Measurements from ENCODE around the gene ARHGDIA. TPM values are rescaled to one million over a fixed set of nuclear protein-coding genes. Genes with fewer than 3 reads are reported as not detected.
"Not testable (repeated sequence)": the region's sequence is repeated elsewhere in the genome, so short reads cannot be mapped to it uniquely, and the experiment has no call there.

The ARHGDIA gene
- total RNA-seq, 1 donor from 2014 or later, result 78.2 TPM

- DNase-seq, result no peak
Measured at GRCh38 chr17:81842725-81843504, 28.2 kb downstream of the ARHGDIA start.

DNA sequence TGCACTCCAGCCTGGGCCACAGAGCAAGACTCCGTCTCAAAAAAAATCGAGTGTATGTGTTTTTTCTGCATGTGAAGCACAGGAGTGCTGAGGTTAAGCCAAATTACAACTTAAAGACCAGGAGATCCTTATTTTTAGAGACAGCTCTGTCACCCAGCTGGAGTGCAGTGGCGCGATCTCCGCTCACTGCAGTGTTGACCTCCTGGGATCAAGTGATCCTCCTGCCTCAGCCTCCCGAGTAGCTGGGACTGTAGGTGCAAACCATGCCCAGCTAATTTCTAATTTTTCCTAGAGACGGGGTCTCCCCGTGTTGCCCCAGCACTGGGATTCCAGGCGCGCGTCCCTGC lies 28.8 kb downstream of the ARHGDIA start:
- no peak for DNase-seq

DNA sequence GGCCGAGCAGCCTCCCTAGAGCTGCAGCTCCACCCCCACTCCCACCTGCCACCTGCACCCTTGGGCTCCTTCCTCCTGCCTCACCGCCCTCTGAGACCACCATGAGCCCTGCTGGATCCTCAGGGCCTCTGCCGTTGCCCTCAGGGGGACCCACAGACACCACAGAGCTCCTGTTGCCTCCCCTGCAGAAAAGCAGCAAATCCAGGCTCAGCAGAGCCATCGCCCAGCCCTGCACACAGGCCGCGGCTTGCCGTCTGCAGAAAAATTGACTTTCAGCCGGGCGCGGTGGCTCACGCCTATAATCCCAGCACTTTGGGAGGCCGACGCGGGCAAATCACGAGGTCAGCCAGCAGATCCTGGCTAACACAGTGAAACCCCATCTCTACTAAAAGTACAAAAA lies 29.3 kb downstream of the ARHGDIA start:
- no peak for DNase-seq

DNA sequence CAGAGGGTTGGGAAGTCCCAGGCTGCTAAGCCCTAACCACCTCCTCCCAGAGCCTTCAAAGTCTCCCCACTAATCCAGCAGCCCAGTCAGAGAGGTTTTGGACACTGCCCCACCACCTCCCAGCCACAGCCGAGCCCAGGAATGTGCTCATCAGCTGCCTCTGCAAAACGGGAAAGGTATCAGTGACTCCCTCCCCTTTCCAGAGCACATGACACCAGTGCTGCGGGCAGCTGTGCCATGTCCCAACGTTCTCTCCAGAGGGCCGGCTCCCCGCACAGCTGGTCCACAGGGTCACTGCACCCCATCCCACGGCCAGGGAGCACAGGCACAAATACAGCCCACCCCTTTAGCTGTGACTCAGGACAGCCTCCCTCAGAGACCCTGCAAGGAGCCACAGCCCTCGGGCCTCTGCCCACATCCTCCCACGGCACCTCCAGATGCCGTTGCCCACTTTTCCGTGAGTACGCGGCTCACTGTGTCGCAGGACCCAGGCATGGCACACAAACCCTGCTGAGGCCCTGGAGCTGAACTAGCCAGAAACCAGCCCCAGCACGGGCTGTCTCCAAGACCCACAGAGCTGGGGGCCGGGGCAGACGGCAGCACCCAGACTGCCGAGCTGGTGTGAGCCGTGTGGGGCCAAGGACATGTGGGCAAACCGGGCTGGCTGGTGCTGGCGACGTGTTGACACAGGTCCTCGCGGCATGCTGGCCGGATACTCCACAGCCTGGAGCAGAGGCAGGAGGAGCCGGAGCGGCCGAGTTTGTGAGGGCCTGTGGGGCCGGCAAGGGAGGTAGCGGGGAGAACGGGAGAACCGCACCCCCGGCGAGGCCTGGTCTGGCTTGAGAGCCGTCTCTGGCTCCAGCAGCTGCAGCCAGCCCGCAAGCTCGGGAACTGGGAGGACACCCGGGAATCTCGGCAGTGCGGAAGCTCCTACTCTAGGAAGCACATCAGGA lies 30.0 kb downstream of the ARHGDIA start:
- DNase-seq, result no peak

- not testable (repeated sequence) for DNase-seq
Measured at GRCh38 chr17:81840059-81840458, 31.1 kb downstream of the ARHGDIA start.

- DNase-seq, result no peak
Measured at GRCh38 chr17:81839301-81839700, 31.8 kb downstream of the ARHGDIA start.

DNA sequence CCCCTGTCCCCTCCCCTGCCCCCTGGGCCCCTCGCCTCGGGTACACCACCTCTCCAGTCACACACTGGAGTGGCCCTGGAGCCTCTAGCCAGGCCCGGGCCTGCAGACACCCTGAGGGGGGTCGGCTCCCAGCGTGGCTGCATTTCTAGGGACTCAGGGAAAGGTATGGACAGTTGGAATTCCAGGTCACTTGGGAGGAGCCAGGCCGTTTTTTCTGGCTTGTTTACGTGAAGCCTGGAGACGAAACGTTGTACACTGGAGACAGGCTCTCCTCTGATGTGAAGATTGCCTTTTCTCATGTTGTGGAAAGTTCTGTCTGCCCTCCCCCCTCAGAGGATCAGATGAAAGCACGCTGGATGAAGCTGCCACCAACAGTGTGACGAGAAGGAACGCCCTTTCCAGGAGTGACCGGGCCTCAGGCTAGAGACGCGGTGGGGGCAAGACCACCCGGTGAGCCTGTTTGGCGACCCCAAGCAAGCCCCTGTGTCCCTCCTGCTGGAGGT lies 32.3 kb downstream of the ARHGDIA start:
- no peak for DNase-seq

DNA sequence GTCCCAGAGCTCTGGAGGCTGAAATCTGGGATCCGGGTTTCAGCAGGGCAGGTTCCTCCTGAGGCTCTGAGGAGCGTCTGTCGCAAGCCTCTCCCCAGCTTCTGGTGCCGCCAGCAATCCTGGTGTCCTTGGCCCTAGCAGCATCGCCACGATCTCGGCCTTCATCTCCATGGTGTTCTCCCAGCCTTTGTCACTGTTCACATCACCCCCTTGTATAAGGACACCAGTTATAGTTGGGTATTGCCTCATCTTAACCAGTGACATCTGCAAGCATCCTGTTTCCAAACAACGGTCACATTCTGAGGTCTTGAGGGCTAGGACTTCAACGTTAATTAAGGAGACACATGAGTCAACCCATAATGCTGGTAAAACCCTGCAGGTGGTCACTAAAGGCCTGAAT lies 33.5 kb downstream of the ARHGDIA start:
- no peak for DNase-seq

- peak; percentile 23 for DNase-seq
Measured at GRCh38 chr17:81834831-81835267, 36.3 kb downstream of the ARHGDIA start, which contains the start of gene PPP1R27. Gene PPP1R27 (minus strand): TSS chr17:81835050. CDS start chr17:81834953, 97 bp downstream.

DNA sequence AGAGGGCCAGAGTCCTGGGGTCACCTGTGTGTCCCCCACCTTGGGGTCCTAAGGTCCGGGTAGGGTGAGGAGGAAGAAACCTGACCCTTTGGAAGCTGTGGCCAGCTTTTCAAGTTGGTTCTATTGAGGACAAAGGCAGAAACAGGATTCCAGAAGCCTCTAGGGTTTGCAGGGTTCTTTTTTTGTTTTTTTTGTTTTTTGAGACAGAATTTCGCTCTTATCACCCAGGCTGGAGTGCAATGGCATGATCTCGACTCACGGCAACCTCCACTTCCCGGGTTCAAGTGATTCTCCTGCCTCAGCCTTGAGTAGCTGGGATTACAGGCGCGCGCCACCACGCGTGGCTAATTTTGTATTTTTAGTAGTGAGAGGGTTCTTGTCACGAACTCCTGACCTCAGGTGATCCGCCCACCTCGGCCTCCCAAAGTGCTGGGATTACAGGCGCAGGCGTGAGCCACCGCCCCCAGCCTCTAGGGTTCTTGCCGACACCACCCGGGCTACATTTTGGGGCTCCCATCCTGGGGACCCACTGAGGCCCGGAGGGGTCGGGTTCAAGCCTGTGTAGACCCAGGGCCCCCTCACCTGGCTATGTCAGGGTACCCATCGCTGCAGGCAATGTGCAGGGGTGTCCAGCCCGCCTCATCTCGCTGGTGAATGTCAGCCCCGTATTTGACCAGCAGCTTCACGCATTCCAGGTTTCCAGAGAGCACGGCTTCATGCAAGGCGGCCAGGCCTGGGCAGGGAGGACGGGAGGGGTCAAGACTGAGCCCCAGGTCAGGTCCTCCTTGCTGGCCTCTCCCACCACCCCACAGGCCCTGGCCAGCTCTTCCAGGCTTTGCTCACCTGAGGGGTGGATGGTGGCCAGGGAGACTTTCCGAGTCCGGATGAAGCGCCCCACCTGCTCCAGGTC lies 37.0 kb downstream of the ARHGDIA start:
- no peak for DNase-seq

DNA sequence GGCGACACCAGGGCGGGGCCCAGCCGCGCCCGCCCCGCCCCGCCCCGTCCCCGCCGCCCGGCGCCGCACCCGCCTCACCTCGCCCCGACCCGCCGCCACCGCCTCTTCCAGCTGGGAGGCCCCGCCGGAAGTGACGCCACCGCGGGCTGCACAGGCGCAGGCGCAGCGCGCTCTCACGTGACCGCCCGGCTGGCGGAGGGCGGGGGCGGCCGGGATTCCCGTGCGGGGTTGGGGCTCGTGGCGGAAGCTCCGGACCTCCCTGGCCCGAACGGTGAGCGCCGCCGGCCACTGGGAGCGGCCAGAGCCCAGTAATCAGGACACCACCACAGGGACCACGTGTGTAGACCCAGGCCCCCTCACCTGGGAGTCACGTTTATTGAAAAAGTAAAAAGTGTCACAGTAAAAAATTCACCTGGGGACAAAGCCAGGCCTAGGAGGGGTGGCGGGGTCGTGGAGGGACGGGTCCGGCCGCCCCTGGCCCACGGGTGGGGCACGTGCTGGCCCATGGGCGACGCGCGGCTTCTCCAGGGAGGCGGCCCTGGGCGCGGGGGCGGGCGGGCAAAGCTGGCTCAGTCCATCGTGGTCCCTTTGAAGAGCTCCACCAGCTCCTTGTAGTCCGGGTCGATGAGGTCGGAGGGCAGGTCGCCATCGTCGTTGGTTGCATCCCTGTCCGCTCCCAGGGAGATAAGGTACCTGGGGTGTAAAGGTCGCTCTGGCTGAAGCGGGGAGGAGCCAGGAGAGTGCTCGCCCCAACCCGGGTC lies 37.8 kb downstream of the ARHGDIA start, which contains the start of gene MCRIP1:
Gene MCRIP1, minus strand, starts transcription at position 132 of the 761 bp plus-strand sequence. CDS start 8,785 bp downstream, outside the sequence.
- DNase-seq, result peak; percentile 97

DNA sequence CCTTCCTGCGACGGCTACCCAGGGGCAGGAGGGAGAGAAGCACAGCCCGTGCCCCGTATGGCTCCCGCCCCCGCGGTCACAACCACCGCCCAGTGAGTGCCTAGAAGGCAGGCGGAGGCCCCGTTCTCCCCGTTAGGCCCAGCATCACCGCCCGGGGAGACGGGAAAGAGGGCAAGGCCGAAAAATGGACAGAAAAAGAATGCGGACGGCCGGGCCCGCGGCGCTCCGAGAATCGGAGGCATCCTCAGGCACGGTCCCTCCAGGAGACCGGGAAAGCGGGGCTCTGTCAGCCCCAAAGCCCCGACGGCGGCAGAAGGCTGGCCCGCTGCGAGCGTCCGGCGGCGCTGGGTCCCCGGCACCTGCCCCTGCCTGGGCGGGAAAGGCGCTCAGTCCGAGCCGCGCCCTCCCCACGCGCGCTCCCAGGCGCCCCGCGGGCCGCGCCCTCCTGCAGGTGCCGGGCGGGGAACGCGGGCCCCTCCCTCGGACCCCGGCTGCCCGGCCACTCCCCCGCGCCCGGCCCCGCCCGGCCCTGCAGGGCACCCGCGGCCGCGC lies 38.5 kb downstream of the ARHGDIA start:
- peak; percentile 26 for DNase-seq

DNA sequence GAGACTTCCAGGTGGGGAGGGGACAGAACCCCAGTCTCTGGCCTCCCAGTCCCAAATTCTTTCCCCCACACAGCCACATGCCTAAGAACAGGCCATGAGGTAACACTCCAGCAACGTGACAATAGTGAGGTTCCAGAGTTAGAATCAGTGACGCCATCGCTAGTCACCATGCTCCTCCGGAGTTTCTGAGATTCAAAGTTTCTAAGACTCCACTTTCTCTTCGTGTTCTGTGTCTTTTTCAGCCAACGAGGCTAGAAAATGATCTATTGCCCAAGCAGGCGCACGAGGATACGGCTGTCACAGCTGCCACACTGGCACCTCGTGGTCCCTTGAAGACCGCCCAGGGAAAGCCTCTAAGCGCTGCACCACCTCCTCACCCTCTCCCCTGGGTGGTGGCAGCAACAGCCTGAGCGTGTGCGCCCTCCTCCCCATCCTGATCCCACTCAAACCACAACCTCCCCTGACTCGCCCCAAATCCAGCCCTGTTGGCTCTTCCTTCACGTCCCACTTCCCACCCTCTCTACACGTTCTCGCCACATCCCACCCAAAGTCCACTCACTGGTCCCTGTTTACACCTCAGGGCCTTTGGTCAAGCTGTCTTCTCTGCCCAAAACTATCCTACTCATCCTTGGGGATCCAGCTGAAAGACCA lies 39.1 kb downstream of the ARHGDIA start:
- peak; percentile 29 for DNase-seq

GRCh38 chr17:81831563-81831956 lies 39.6 kb downstream of the ARHGDIA start:
- no peak for DNase-seq

DNA sequence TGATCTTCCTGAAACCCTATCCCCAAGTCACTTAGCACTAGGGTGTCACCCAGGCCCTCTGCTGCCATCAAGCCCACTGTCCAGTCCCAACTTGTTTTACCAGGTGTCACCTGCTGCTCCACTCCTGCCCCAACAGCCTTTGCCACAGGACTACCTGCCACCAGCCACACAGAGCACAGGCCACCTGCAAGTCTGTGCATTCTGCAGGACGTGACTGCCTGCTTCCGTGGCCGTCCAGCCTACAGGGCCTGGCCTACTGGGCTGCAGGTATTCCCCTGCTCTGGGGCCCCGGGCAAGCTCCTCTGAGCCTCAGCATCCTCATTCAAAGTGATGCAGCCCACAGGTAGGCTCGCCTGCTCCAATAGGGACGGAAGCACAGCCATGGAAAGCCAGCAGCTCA lies 41.3 kb downstream of the ARHGDIA start:
- no peak for DNase-seq

GRCh38 chr17:81828656-81829055 lies 42.5 kb downstream of the ARHGDIA start:
- DNase-seq, result no peak

- no peak for DNase-seq
Measured at GRCh38 chr17:81825841-81826466, 45.2 kb downstream of the ARHGDIA start.

GRCh38 chr17:81824595-81824994 lies 46.5 kb downstream of the ARHGDIA start:
- DNase-seq, result no peak

- no peak for DNase-seq
Measured at GRCh38 chr17:81823820-81824550, 47.2 kb downstream of the ARHGDIA start.
